Measurements from ENCODE around the gene ZBTB47.

ZBTB47 gene

GRCh38 chr3:42685363-42685881, 31.9 kb downstream of the ZBTB47 start, which contains the start of gene KLHL40:
KLHL40 (plus strand) TSS chr3:42685537; CDS start chr3:42685619, 82 bp downstream.
- no peak for DNase-seq (ENCODE audit: low read depth in 2 of 2)

- DNase-seq (ENCODE audit: low read depth in 2 of 2) = no peak
These were observed 32.7 kb downstream of the ZBTB47 start for GRCh38 chr3:42685891-42686820.

GRCh38 chr3:42686832-42687650, 33.5 kb downstream of the ZBTB47 start:
- DNase-seq (ENCODE audit: low read depth in 2 of 2) = no peak

GRCh38 chr3:42688016-42688415, 34.5 kb downstream of the ZBTB47 start:
- DNase-seq (ENCODE audit: low read depth in 2 of 2) = no peak

- DNase-seq (ENCODE audit: low read depth in 2 of 2) = no peak
These were observed 35.3 kb downstream of the ZBTB47 start for GRCh38 chr3:42688487-42689420.

GRCh38 chr3:42689421-42690014, 36.0 kb downstream of the ZBTB47 start:
- no peak for DNase-seq (ENCODE audit: low read depth in 2 of 2)

GRCh38 chr3:42690191-42690590, 36.7 kb downstream of the ZBTB47 start:
- no peak for DNase-seq (ENCODE audit: low read depth in 2 of 2)

- DNase-seq (ENCODE audit: low read depth in 2 of 2) = no peak
These were observed 37.5 kb downstream of the ZBTB47 start for GRCh38 chr3:42690766-42691680.

GRCh38 chr3:42691816-42692666, 38.5 kb downstream of the ZBTB47 start:
- DNase-seq (ENCODE audit: low read depth in 2 of 2) = no peak

GRCh38 chr3:42692667-42693529, 39.4 kb downstream of the ZBTB47 start:
- no peak for DNase-seq (ENCODE audit: low read depth in 2 of 2)

GRCh38 chr3:42693530-42693930, 40.0 kb downstream of the ZBTB47 start:
- no peak for DNase-seq (ENCODE audit: low read depth in 2 of 2)

- no peak for DNase-seq (ENCODE audit: low read depth in 2 of 2)
These were observed 40.9 kb downstream of the ZBTB47 start for GRCh38 chr3:42694366-42694765.

GRCh38 chr3:42696356-42697288, 43.1 kb downstream of the ZBTB47 start:
- DNase-seq (ENCODE audit: low read depth in 2 of 2) = no peak

GRCh38 chr3:42697289-42698051, 44.0 kb downstream of the ZBTB47 start:
- DNase-seq (ENCODE audit: low read depth in 2 of 2) = no peak

- no peak for DNase-seq (ENCODE audit: low read depth in 2 of 2)
These were observed 44.9 kb downstream of the ZBTB47 start for GRCh38 chr3:42698216-42698910.

Measured in stimulated activated CD4-positive, alpha-beta T cell treated with anti-CD3 and anti-CD28 coated beads, Interleukin-1b, Interleukin-23, amount 100 ng/mL, for 1 hour (primary cell).